Epithelial cell of proximal tubule (primary cell): ENCODE results near the gene RPL13A. TPM values are rescaled to one million over a fixed set of nuclear protein-coding genes. Genes with fewer than 3 reads are reported as not detected.

Experiments used
- DNase-seq: peaks from one replicate; pipeline ENCODE4 v3.0.0-alpha.2; 2011; ENCODE audit warnings: low read depth
- H3K4me3 ChIP-seq: 2 replicates; pipeline ENCODE4 v1.5.1; 2011; ENCODE audit warnings: low read depth, mild to moderate bottlenecking, low read length
- total RNA-seq: library from RNA; depleted of rRNA; stranded (reverse); fragments of >200 nt; gene quantifications from 2 replicates; pipeline ENCODE4 v1.2.3, GENCODE V29; 2015
- TF ChIP-seq, protein P1 (sequence below): conservative IDR thresholded peaks from 2 replicates; pipeline ENCODE4 v1.5.1; 2012; ENCODE audit warnings: low read depth, mild to moderate bottlenecking, low read length

The RPL13A gene
- total RNA-seq, 1 donor from 2014 or later: 3,343 TPM

DNA sequence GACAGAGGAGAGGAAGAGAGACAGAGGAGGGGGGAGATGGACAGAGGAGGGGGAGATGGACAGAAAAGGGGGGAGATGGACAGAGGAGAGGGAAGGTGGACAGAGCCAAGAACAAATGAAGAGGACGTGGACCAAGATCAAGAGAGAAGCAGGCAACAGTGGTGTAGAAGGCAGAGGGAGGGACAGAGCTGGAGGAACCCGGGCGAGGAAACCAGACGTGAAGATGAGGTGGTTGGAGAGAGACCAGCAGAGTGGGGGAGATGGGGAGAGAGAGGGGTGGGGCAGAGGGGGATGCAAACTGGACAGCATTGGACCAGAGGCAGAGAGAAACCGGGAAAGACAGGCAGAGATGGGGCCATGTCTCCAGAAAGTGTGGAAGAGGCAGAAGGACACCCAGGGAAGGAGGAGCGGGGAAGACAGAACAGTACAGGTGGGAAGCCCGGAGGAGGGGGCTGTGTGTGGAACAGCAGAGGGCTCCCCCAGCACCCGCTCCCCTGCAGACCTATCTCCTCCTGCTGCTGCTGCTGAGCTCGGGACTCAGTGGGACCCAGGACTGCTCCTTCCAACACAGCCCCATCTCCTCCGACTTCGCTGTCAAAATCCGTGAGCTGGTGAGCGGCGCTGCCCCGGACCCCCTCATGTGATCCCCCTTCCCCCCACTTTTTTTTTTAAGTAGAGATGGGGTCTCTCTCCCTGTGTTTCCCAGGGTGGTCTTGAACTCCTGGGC is 12.1 kb upstream of the RPL13A start:
- TF ChIP-seq, protein P1, sequence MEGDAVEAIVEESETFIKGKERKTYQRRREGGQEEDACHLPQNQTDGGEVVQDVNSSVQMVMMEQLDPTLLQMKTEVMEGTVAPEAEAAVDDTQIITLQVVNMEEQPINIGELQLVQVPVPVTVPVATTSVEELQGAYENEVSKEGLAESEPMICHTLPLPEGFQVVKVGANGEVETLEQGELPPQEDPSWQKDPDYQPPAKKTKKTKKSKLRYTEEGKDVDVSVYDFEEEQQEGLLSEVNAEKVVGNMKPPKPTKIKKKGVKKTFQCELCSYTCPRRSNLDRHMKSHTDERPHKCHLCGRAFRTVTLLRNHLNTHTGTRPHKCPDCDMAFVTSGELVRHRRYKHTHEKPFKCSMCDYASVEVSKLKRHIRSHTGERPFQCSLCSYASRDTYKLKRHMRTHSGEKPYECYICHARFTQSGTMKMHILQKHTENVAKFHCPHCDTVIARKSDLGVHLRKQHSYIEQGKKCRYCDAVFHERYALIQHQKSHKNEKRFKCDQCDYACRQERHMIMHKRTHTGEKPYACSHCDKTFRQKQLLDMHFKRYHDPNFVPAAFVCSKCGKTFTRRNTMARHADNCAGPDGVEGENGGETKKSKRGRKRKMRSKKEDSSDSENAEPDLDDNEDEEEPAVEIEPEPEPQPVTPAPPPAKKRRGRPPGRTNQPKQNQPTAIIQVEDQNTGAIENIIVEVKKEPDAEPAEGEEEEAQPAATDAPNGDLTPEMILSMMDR: no peak
- H3K4me3 ChIP-seq: no peak overlapping the region
- DNase-seq: no peak

DNA sequence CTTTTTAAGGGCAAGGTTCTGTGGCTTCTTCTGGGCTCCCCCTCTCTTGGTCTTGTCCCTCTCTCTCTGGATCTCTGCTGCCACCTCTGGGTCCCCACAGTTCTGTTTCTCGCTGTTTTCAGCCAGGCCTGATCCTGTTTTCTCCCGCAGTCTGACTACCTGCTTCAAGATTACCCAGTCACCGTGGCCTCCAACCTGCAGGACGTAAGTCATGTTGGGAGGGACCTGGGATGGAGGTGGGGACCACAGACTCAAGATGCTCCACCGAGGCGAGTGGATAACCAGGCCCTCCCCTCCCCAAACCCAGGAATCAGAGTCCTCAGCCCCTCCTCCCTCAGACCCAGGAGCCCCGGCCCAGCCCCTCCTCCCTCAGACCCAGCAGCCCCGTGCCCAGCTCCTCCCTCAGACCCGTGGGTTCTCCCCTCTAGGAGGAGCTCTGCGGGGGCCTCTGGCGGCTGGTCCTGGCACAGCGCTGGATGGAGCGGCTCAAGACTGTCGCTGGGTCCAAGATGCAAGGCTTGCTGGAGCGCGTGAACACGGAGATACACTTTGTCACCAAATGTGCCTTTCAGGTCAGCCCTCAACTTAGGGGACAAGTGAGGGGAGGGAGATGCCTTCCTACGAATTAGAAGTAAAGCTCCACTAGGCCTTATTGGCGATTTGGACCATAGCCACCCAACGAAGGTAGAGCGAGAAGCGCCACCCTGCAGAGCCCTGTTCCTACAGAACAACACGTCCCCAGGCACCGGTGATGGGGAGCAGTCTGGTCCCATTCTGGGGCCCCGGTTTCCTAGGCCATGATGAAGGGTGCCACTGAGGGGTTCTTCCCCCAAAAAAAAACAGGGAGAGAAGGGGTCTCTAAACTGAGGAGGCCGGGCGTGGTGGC is 11.2 kb upstream of the RPL13A start:
- no peak overlapping the region for H3K4me3 ChIP-seq
- TF ChIP-seq, protein P1: peak; percentile 52
- DNase-seq: no peak

DNA sequence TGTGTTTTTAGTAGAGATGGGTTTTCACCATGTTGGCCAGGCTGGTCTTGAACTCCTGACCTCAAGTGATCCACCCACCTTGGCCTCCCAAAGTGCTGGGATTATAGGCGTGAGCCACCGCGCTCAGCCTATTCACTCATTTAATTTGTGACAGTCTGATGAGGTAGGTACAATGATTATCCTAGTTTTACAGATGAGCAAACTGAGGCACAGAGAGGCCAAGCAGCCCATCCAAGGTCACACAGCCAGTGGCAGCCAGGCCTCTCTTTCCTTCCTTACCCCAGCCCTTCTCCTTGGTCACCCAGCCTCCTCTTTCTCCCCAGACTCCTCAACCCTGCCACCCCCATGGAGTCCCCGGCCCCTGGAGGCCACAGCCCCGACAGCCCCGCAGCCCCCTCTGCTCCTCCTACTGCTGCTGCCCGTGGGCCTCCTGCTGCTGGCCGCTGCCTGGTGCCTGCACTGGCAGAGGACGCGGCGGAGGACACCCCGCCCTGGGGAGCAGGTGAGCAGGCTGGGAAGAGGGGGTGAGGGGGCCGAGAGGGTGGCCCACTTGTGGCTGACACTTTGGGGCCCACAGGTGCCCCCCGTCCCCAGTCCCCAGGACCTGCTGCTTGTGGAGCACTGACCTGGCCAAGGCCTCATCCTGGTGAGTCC is 7.3 kb upstream of the RPL13A start:
- DNase-seq: no peak
- TF ChIP-seq, protein P1: no peak
- H3K4me3 ChIP-seq: no peak overlapping the region

DNA sequence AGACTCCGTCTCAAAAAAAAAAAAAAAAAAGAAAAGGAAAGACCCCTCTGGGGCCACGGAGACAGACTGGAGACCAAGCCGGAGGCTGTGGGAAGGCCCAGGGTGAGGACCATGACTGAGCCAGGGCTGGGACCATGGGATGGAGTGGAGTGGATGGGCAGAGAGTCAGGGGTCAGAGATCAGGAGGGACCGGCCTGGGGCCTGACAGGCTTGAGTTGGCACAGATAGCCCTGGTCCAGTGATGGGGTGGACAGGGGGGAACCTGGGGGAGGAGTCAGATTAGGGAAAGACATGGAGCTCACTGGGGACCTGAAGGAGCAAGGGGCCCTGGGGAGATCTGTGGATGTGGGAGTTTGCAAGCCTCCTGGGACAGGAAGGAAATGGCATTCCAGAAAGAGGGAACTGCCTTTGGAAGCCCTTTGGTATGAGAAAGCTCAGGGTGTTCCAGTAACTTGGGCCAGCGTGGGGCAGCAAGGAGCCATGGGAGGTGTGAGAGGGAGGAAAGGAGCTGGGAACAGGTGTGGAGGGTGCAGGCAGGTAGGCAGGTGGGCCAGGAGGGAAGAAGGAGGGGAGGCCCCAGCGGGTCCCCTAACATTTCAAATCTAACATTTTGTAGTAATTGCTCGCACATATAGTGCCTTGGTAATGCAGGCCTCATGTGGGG is 6.3 kb upstream of the RPL13A start:
- DNase-seq: no peak
- H3K4me3 ChIP-seq: no peak overlapping the region
- TF ChIP-seq, protein P1: peak; percentile 4

DNA sequence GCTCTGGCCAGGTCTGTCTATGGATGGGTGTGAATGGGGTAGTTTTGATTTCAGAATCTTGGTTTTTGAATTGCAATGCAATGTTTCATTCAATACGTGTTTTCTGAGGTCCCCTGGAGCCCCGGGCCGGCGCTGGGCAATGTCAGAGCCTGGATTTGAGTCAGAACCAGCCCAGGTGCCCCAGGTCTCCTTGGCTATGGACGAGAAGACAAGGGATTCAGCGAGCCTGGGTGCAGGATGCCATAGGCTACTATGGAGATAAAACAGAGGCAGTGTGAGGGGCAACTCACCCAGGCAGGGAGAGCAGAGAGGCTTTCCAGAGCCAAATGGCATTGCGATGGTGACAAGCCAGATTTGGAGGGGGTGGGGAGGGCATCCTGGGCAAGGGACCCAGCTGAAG is 1.2 kb upstream of the RPL13A start:
- TF ChIP-seq, protein P1: no peak
- no peak for DNase-seq
- H3K4me3 ChIP-seq: no peak overlapping the region

DNA sequence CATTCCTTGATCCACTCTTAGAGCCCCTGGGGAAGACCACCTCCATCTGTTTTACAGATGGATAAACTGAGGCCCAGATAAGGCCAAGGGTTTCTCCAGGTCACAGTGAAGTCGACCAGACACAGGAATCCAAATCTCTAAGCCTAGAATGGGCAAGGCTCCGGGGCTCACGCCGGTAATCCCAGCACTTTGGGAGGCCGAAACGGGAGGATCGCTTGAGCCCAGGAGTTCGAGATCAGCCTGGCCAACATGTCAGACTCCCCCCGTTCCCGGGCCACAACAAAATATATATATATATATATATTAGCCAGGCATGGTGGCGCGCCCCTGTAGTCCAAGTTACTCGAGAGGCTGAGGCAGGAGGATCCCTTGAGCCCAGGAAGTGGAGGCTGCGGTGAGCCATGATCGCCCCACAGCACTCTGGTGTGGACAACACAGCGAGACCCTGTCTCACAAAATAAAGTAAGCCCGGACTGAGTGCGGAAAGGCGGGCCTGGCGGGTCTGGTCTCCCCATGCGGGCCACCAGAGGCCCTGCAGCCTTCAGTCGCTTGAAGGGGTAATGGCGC is 615 bp upstream of the RPL13A start:
- TF ChIP-seq, protein P1: no peak
- no peak for DNase-seq
- H3K4me3 ChIP-seq: peak overlapping the region; percentile 48
